H9 (cell line): ENCODE data around the gene ZNF407. TPM values are rescaled to one million over a fixed set of nuclear protein-coding genes. Genes with fewer than 3 reads are reported as not detected.

Experiments used
- DNase-seq: peaks from one replicate; pipeline ENCODE4 v3.0.0-alpha.2; 2017
- H2AFZ ChIP-seq: one replicate; pipeline ENCODE4 v1.6.1; 2013; ENCODE audit warnings: mild to moderate bottlenecking, low read length, control low read depth, moderate library complexity
- H2AK5ac ChIP-seq: 2 replicates; pipeline ENCODE4 v1.6.1; 2013; ENCODE audit warnings: low read length, control low read depth, mixed read lengths; ENCODE audit not compliant: insufficient read length
- H2BK120ac ChIP-seq: one replicate; pipeline ENCODE4 v1.6.1; 2013; ENCODE audit warnings: low read depth, mild to moderate bottlenecking, low read length, control low read depth, inconsistent platforms; ENCODE audit not compliant: poor library complexity, severe bottlenecking
- H2BK12ac ChIP-seq: 2 replicates; pipeline ENCODE4 v1.6.1; 2013; ENCODE audit warnings: low read length, control low read depth, mixed read lengths, low read depth; ENCODE audit not compliant: insufficient read length
- H2BK15ac ChIP-seq: 2 replicates; pipeline ENCODE4 v1.6.1; 2013; ENCODE audit warnings: low read depth, low read length, control low read depth
- H2BK20ac ChIP-seq: one replicate; pipeline ENCODE4 v1.6.1; 2013; ENCODE audit warnings: low read depth, mild to moderate bottlenecking, low read length, control low read depth, inconsistent platforms; ENCODE audit not compliant: poor library complexity, severe bottlenecking
- H2BK5ac ChIP-seq: 2 replicates; pipeline ENCODE4 v1.6.1; 2013; ENCODE audit warnings: low read length, control low read depth, mixed read lengths; ENCODE audit not compliant: insufficient read length
- H3K14ac ChIP-seq: 2 replicates; pipeline ENCODE4 v1.6.1; 2013; ENCODE audit warnings: low read length, control low read depth; ENCODE audit not compliant: insufficient read depth
- H3K18ac ChIP-seq: 2 replicates; pipeline ENCODE4 v1.6.1; 2013; ENCODE audit warnings: low read depth, mild to moderate bottlenecking, mixed read lengths, low read length, control low read depth; ENCODE audit not compliant: insufficient read length
- H3K23ac ChIP-seq: 2 replicates; pipeline ENCODE4 v1.6.1; 2013; ENCODE audit warnings: low read length, control low read depth, mixed read lengths, low read depth; ENCODE audit not compliant: insufficient read length
- H3K23me2 ChIP-seq: 2 replicates; pipeline ENCODE4 v1.6.1; 2013; ENCODE audit warnings: low read depth, mild to moderate bottlenecking, mixed read lengths, low read length, control low read depth; ENCODE audit not compliant: insufficient read length, poor library complexity, severe bottlenecking
- H3K27ac ChIP-seq: 2 replicates; pipeline ENCODE4 v1.5.1; 2013; ENCODE audit warnings: low read length, control low read depth, mixed read lengths, low read depth; ENCODE audit not compliant: insufficient read length
- H3K27me3 ChIP-seq: 2 replicates; pipeline ENCODE4 v1.6.1; 2013; ENCODE audit warnings: low read length, control low read depth, inconsistent platforms; ENCODE audit not compliant: insufficient read depth
- H3K4ac ChIP-seq: 2 replicates; pipeline ENCODE4 v1.6.1; 2013; ENCODE audit warnings: low read depth, mild to moderate bottlenecking, control low read depth, inconsistent platforms, low read length, moderate library complexity
- H3K4me1 ChIP-seq: 2 replicates; pipeline ENCODE4 v1.6.1; 2013; ENCODE audit warnings: low read length, control low read depth, inconsistent platforms; ENCODE audit not compliant: insufficient read depth
- H3K4me2 ChIP-seq: 2 replicates; pipeline ENCODE4 v1.6.1; 2013; ENCODE audit warnings: low read length, control low read depth, mixed read lengths; ENCODE audit not compliant: insufficient read length, insufficient read depth
- H3K56ac ChIP-seq: 2 replicates; pipeline ENCODE4 v1.6.1; 2013; ENCODE audit warnings: low read depth, mild to moderate bottlenecking, mixed read lengths, low read length, control low read depth; ENCODE audit not compliant: insufficient read length
- H3K79me1 ChIP-seq: 2 replicates; pipeline ENCODE4 v1.6.1; 2013; ENCODE audit warnings: low read depth, mild to moderate bottlenecking, moderate library complexity, low read length, control low read depth, inconsistent platforms; ENCODE audit not compliant: insufficient read depth, poor library complexity, severe bottlenecking
- H3K79me2 ChIP-seq: 2 replicates; pipeline ENCODE4 v1.6.1; 2013; ENCODE audit warnings: low read length, control low read depth, inconsistent platforms; ENCODE audit not compliant: insufficient read depth
- H3K9ac ChIP-seq: 2 replicates; pipeline ENCODE4 v1.6.1; 2013; ENCODE audit warnings: low read length, control low read depth, mixed read lengths; ENCODE audit not compliant: insufficient read length; ENCODE audit errors: extremely low read depth
- H3K9me3 ChIP-seq: one replicate; pipeline ENCODE4 v1.6.1; 2013; ENCODE audit warnings: low read depth, low read length, inconsistent platforms; ENCODE audit not compliant: control insufficient read depth
- H3T11ph ChIP-seq: one replicate; pipeline ENCODE4 v1.6.1; 2013; ENCODE audit warnings: mild to moderate bottlenecking, low read length, control low read depth, inconsistent platforms
- H4K20me1 ChIP-seq: one replicate; pipeline ENCODE4 v1.6.1; 2013; ENCODE audit not compliant: control insufficient read depth, insufficient read length, insufficient read depth
- H4K5ac ChIP-seq: 2 replicates; pipeline ENCODE4 v1.6.1; 2013; ENCODE audit warnings: low read depth, mild to moderate bottlenecking, mixed read lengths, low read length, control low read depth; ENCODE audit not compliant: insufficient read length
- H4K8ac ChIP-seq: replicated peaks from 2 replicates; pipeline ENCODE4 v1.6.1; 2013; ENCODE audit warnings: low read length, control low read depth, mixed read lengths, low read depth; ENCODE audit not compliant: insufficient read length
- H4K91ac ChIP-seq: 2 replicates; pipeline ENCODE4 v1.6.1; 2013; ENCODE audit warnings: low read depth, mild to moderate bottlenecking, moderate library complexity, mixed read lengths, low read length, control low read depth; ENCODE audit not compliant: insufficient read length
- H3K27ac Mint-ChIP-seq, 3 experiments: 2 replicates in 2 of 3; 3 replicates in 1 of 3; pipeline ENCODE4 v1.8.0; 2020 to 2021; ENCODE audit warnings: mixed read lengths in 3 of 3, mild to moderate bottlenecking in 1 of 3, moderate library complexity in 1 of 3
- H3K27me3 Mint-ChIP-seq: 2 replicates; pipeline ENCODE4 v1.8.0; 2021; ENCODE audit warnings: low read depth, mild to moderate bottlenecking, moderate library complexity, mixed read lengths
- H3K36me3 Mint-ChIP-seq, 3 experiments: 2 replicates in 2 of 3; 3 replicates in 1 of 3; pipeline ENCODE4 v1.8.0; 2020 to 2021; ENCODE audit warnings: low read depth in 3 of 3, mixed read lengths in 3 of 3; ENCODE audit not compliant: insufficient read depth in 1 of 3
- H3K4me1 Mint-ChIP-seq, 2 experiments: 2 replicates each; pipeline ENCODE4 v1.8.0; 2020; ENCODE audit warnings: mixed read lengths in 2 of 2
- H3K4me3 Mint-ChIP-seq, 2 experiments: 2 replicates in 1 of 2; 3 replicates in 1 of 2; pipeline ENCODE4 v1.8.0; 2020 to 2021; ENCODE audit warnings: mild to moderate bottlenecking in 2 of 2, mixed read lengths in 2 of 2, moderate library complexity in 1 of 2
- H3K9me3 Mint-ChIP-seq, 2 experiments: 2 replicates in 1 of 2; 3 replicates in 1 of 2; pipeline ENCODE4 v1.8.0; 2020; ENCODE audit warnings: mild to moderate bottlenecking in 2 of 2, mixed read lengths in 2 of 2, moderate library complexity in 1 of 2
- CTCF ChIP-seq: fragments of 200-600 bp; sonication (generic); conservative IDR thresholded peaks from 3 replicates; pipeline ENCODE4 v1.8.0; 2021; ENCODE audit warnings: antibody characterized with exemption, mild to moderate bottlenecking
- WGBS: extraction: QIAGEN DNeasy Blood & Tissue Kit; methylation state at CpG from one replicate; pipeline ENCODE4 v1.1.7; 2013; ENCODE audit warnings: missing lambda C conversion rate, low lambda C conversion rate, mixed read lengths; ENCODE audit not compliant: insufficient read length; ENCODE audit errors: extremely low coverage; 5-methylcytosine and 5-hydroxymethylcytosine counted together
- total RNA-seq: library from RNA; stranded (reverse); gene quantifications from 2 replicates; pipeline ENCODE4 v1.2.1, GENCODE V29; 2021

ZNF407 gene
- total RNA-seq, 1 experiment from 2014 or later: 8.7 TPM

GRCh38 chr18:75052475-75052874 lies 454.8 kb downstream of the ZNF407 start:
- no peak overlapping the region for H3K14ac ChIP-seq
- H3K27me3 Mint-ChIP-seq: no peaks in the 10 kb centered on the region
- no peak for DNase-seq
- no peaks in the 10 kb centered on the region for H3K36me3 Mint-ChIP-seq
- H3K23me2 ChIP-seq: no peaks in the 10 kb centered on the region
- H4K5ac ChIP-seq: no peak overlapping the region
- H3K4me3 Mint-ChIP-seq: no peak overlapping the region
- H4K8ac ChIP-seq: no peak overlapping the region
- H3K9me3 Mint-ChIP-seq: no peaks in the 10 kb centered on the region
- no peak overlapping the region for H3K23ac ChIP-seq
- H2BK120ac ChIP-seq: no peak overlapping the region
- no peak overlapping the region for H3K27ac Mint-ChIP-seq
- no peak overlapping the region for H3T11ph ChIP-seq
- no peak for TF ChIP-seq CTCF
- H3K9ac ChIP-seq: no peak overlapping the region
- no peaks in the 10 kb centered on the region for H3K4me1 ChIP-seq
- no peak overlapping the region for H2AK5ac ChIP-seq
- no peak overlapping the region for H2BK20ac ChIP-seq
- no peaks in the 10 kb centered on the region for H3K79me1 ChIP-seq
- no peak overlapping the region for H4K91ac ChIP-seq
- no peak overlapping the region for H2BK5ac ChIP-seq
- no peak overlapping the region for H3K27ac ChIP-seq
- no peaks in the 10 kb centered on the region for H3K9me3 ChIP-seq
- H3K27me3 ChIP-seq: no peaks in the 10 kb centered on the region
- no peak overlapping the region for H3K18ac ChIP-seq
- no peak overlapping the region for H3K4me2 ChIP-seq
- H3K79me2 ChIP-seq: no peaks in the 10 kb centered on the region
- WGBS: no CpG with 5 or more reads among the region's 13 CpGs
- H3K4ac ChIP-seq: no peak overlapping the region
- H3K4me1 Mint-ChIP-seq: no peaks in the 10 kb centered on the region
- no peak overlapping the region for H2AFZ ChIP-seq
- no peak overlapping the region for H2BK12ac ChIP-seq
- H4K20me1 ChIP-seq: no peaks in the 10 kb centered on the region
- no peak overlapping the region for H3K56ac ChIP-seq
- H2BK15ac ChIP-seq: no peak overlapping the region
